Naive thymus-derived CD4-positive, alpha-beta T cell (primary cell): ENCODE measurements around the gene TAAR8. TPM values are rescaled to one million over a fixed set of nuclear protein-coding genes. Genes with fewer than 3 reads are reported as not detected.
"Not testable (repeated sequence)": the region's sequence is repeated elsewhere in the genome, so short reads cannot be mapped to it uniquely, and the experiment has no call there.

Experiments
- ATAC-seq: fragments of 150-1000 bp; cut with Tn5 transposase; 2 replicates; pipeline ENCODE4 v1.10.0; 2021; ENCODE audit warnings: mild to moderate bottlenecking, moderate library complexity
- CTCF ChIA-PET: fragments of 350-600 bp; sonication (Branson Sonifier 250); formaldehyde crosslinking; loops from one replicate; lab custom pipeline; 2021; ENCODE audit warnings: antibody characterized with exemption; lab: Charles Lee
- POLR2A ChIA-PET: fragments of 350-600 bp; sonication (Branson Sonifier 250); formaldehyde crosslinking; loops from one replicate; lab custom pipeline; 2021; ENCODE audit warnings: antibody characterized with exemption, inconsistent platforms; lab: Charles Lee
- DNase-seq, 9 donors: peaks; one replicate each; pipeline versions ENCODE4 v3.0.0 to v3.0.0-alpha.2; 2020 to 2022; ENCODE audit warnings: mixed read lengths in 1 of 9
- H3K27ac ChIP-seq: one replicate; pipeline ENCODE4 v1.7.0; 2013; ENCODE audit warnings: mild to moderate bottlenecking, low read depth, low read length, moderate library complexity
- H3K27me3 ChIP-seq, 2 donors: one replicate each; pipeline ENCODE4 v1.7.0; 2013; ENCODE audit warnings: low read length in 2 of 2, mild to moderate bottlenecking in 2 of 2, moderate library complexity in 2 of 2; ENCODE audit not compliant: control insufficient read depth in 2 of 2, insufficient read depth in 2 of 2
- H3K36me3 ChIP-seq, 3 experiments: 1 replicate in 2 of 3; 2 replicates in 1 of 3; pipeline ENCODE4 v1.7.0; 2013; ENCODE audit warnings: low read length in 3 of 3, mild to moderate bottlenecking in 3 of 3, moderate library complexity in 1 of 3; ENCODE audit not compliant: insufficient read depth in 3 of 3, control insufficient read depth in 2 of 3
- H3K4me1 ChIP-seq, 2 donors: one replicate each; pipeline ENCODE4 v1.7.0; 2013; ENCODE audit warnings: low read length in 2 of 2, mild to moderate bottlenecking in 2 of 2, moderate library complexity in 1 of 2; ENCODE audit not compliant: control insufficient read depth in 2 of 2, insufficient read depth in 2 of 2
- H3K4me3 ChIP-seq: 2 replicates; pipeline ENCODE4 v1.7.0; 2013; ENCODE audit warnings: mild to moderate bottlenecking, low read length
- H3K9me3 ChIP-seq, 3 experiments: 1 replicate in 2 of 3; 2 replicates in 1 of 3; pipeline ENCODE4 v1.7.0; 2013; ENCODE audit warnings: low read length in 3 of 3; ENCODE audit not compliant: control insufficient read depth in 2 of 3
- H3K27ac Mint-ChIP-seq, 9 donors: one replicate each; pipeline ENCODE4 v1.8.0; 2020 to 2022; ENCODE audit warnings: mixed read lengths in 9 of 9, mild to moderate bottlenecking in 8 of 9, moderate library complexity in 5 of 9, inconsistent platforms in 2 of 9
- H3K27me3 Mint-ChIP-seq, 5 donors: one replicate each; pipeline ENCODE4 v1.8.0; 2021 to 2022; ENCODE audit warnings: mixed read lengths in 5 of 5, mild to moderate bottlenecking in 1 of 5
- H3K36me3 Mint-ChIP-seq, 5 donors: one replicate each; pipeline ENCODE4 v1.8.0; 2020 to 2022; ENCODE audit warnings: mixed read lengths in 5 of 5, mild to moderate bottlenecking in 3 of 5, inconsistent platforms in 1 of 5
- H3K4me1 Mint-ChIP-seq, 7 donors: one replicate each; pipeline ENCODE4 v1.8.0; 2020 to 2022; ENCODE audit warnings: mixed read lengths in 7 of 7, mild to moderate bottlenecking in 3 of 7, inconsistent platforms in 1 of 7
- H3K4me3 Mint-ChIP-seq, 10 donors: one replicate each; pipeline ENCODE4 v1.8.0; 2020 to 2022; ENCODE audit warnings: mild to moderate bottlenecking in 10 of 10, mixed read lengths in 10 of 10, moderate library complexity in 6 of 10, inconsistent platforms in 2 of 10
- H3K9me3 Mint-ChIP-seq, 11 donors: one replicate each; pipeline ENCODE4 v1.8.0; 2020 to 2022; ENCODE audit warnings: mixed read lengths in 11 of 11, mild to moderate bottlenecking in 4 of 11, inconsistent platforms in 1 of 11, moderate library complexity in 1 of 11
- intact Hi-C, 2 donors: fragments of 100-400 bp; cut with micrococcal nuclease; formaldehyde crosslinking; loops; one replicate each; pipeline ENCODE4 v1.15.1; 2023
- polyA plus RNA-seq, 2 donors: library from polyadenylated mRNA; unstranded; fragments of 300-500 nt; fragmentation: Illumina TruSeq; gene quantifications; one replicate each; pipeline ENCODE4 v1.2.3, GENCODE V29; 2021
- total RNA-seq, 6 experiments: library from RNA in 5 of 6; stranded (reverse) in 5 of 6; gene quantifications; 1 replicate in 5 of 6; 2 replicates in 1 of 6; pipeline ENCODE4 v1.2.3 and lab custom pipeline; 2021 to 2026

TAAR8 gene
- total and polyA plus RNA-seq, 7 experiments from 2014 or later, result not detected

- H3K27ac Mint-ChIP-seq, H3K27ac ChIP-seq, H3K9me3 Mint-ChIP-seq, H3K4me1 ChIP-seq, H3K27me3 ChIP-seq, CTCF ChIA-PET, H3K4me1 Mint-ChIP-seq, H3K9me3 ChIP-seq, H3K4me3 ChIP-seq, DNase-seq, H3K36me3 Mint-ChIP-seq, ATAC-seq, H3K4me3 Mint-ChIP-seq, POLR2A ChIA-PET, H3K36me3 ChIP-seq: not testable (repeated sequence)
- intact Hi-C loops, result loop anchor here in 1 of 2 donors (5.0 kb wide), 3 partner anchors 133 to 428 kb away; no protein-coding TSS in a partner anchor
- H3K27me3 Mint-ChIP-seq, result peaks cover 11 to 42% (median 22%) of the 10 kb centered on the region in 5 donors
These were observed 17.9 kb upstream of the TAAR8 start for GRCh38 chr6:132534546-132534945.

DNA sequence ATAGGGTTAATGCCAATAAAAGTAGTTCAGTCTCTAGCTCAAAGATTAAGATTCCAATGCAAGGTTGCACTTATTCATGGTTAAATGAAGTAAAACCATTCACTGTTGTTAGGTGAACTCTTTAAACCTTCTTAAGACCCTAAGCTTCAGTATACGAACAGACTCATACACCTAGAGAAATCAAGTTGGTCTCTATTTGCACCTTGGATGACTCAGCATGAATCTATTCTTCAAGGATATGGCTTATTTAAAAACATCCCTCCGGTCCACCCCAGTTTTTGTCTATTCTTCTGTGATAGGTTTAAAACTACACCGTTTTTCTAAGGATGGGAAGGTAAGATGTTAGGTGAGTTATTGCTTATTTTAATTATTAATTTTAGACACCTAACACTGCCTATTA lies 15.3 kb upstream of the TAAR8 start:
- H3K27me3 ChIP-seq, result peaks cover 0 to 2% of the 10 kb centered on the region in 2 donors
- CTCF ChIA-PET, result no interaction called here
- H3K27ac ChIP-seq, result no peak overlapping the region
- intact Hi-C loops, result no loop called here
- Mint-ChIP-seq H3K36me3 (no peaks in the 10 kb centered on the region), H3K27ac (no peak overlapping the region), H3K9me3 (peaks cover 0 to 6% (median 0%) of the 10 kb centered on the region in 11 donors), H3K4me1 (peaks cover 0 to 2% (median 0%) of the 10 kb centered on the region in 7 donors), H3K27me3 (peaks cover 11 to 42% (median 31%) of the 10 kb centered on the region in 5 donors), H3K4me3 (no peak overlapping the region)
- H3K4me1 ChIP-seq, result no peaks in the 10 kb centered on the region
- ATAC-seq, result no peak
- no peak overlapping the region for H3K4me3 ChIP-seq
- no peaks in the 10 kb centered on the region for H3K36me3 ChIP-seq
- DNase-seq, result no peak
- no peaks in the 10 kb centered on the region for H3K9me3 ChIP-seq
- POLR2A ChIA-PET, result no interaction called here

DNA sequence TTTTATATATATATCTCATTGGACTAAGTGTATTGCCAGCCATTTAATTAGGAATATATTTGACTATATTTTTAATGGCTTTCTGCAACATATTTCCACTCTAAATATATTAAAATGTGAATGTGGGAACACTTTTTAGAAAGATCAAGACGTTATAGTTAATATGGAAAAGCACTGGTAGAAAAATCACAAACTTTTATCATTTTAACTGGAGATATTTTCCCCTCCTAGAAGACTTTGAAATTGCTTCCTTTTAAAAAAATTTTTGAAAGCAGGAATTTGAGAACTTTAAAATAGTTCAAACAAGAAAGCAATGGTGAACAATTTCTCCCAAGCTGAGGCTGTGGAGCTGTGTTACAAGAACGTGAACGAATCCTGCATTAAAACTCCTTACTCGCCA lies 14.5 kb upstream of the TAAR8 start, which contains the start of gene TAAR9:
TSS of gene TAAR9 (plus strand) at position 301 of the 400 bp plus-strand sequence. CDS start at position 314, 13 bp downstream.
- no peak within 1 kb of the TSS for H3K4me3 ChIP-seq
- peaks cover 0 to 6% (median 0%) of the 10 kb centered on the region in 11 donors for H3K9me3 Mint-ChIP-seq
- peaks cover 11 to 41% (median 34%) of the 10 kb centered on the region in 5 donors for H3K27me3 Mint-ChIP-seq
- ChIA-PET CTCF (no interaction called here), POLR2A (no interaction called here)
- H3K27ac ChIP-seq, result no peak within 1 kb of the TSS
- H3K4me3 Mint-ChIP-seq, result no peak within 1 kb of the TSS
- no peaks in the 10 kb centered on the region for H3K36me3 ChIP-seq
- DNase-seq (no peak), ATAC-seq (no peak)
- peaks cover 0 to 2% of the 10 kb centered on the region in 2 donors for H3K27me3 ChIP-seq
- intact Hi-C loops, result no loop called here
- H3K27ac Mint-ChIP-seq, result no peak within 1 kb of the TSS
- no peaks in the 10 kb centered on the region for H3K9me3 ChIP-seq
- no peaks in the 10 kb centered on the region for H3K4me1 ChIP-seq
- no peaks in the 10 kb centered on the region for H3K36me3 Mint-ChIP-seq
- peaks cover 0 to 2% (median 0%) of the 10 kb centered on the region in 7 donors for H3K4me1 Mint-ChIP-seq

- Histone ChIP-seq H3K9me3 (no peaks in the 10 kb centered on the region), H3K36me3 (no peaks in the 10 kb centered on the region), H3K4me1 (no peaks in the 10 kb centered on the region), H3K4me3 (no peak overlapping the region), H3K27me3 (no peaks in the 10 kb centered on the region), H3K27ac (no peak overlapping the region)
- intact Hi-C loops, result no loop called here
- ATAC-seq, result no peak
- Mint-ChIP-seq H3K27ac (no peak overlapping the region), H3K36me3 (no peaks in the 10 kb centered on the region), H3K27me3 (peaks cover 0 to 36% (median 26%) of the 10 kb centered on the region in 5 donors), H3K4me3 (no peak overlapping the region), H3K9me3 (no peaks in the 10 kb centered on the region), H3K4me1 (no peaks in the 10 kb centered on the region)
- ChIA-PET POLR2A (no interaction called here), CTCF (no interaction called here)
- DNase-seq, result no peak
These were observed 7.6 kb upstream of the TAAR8 start for GRCh38 chr6:132544826-132545225.

DNA sequence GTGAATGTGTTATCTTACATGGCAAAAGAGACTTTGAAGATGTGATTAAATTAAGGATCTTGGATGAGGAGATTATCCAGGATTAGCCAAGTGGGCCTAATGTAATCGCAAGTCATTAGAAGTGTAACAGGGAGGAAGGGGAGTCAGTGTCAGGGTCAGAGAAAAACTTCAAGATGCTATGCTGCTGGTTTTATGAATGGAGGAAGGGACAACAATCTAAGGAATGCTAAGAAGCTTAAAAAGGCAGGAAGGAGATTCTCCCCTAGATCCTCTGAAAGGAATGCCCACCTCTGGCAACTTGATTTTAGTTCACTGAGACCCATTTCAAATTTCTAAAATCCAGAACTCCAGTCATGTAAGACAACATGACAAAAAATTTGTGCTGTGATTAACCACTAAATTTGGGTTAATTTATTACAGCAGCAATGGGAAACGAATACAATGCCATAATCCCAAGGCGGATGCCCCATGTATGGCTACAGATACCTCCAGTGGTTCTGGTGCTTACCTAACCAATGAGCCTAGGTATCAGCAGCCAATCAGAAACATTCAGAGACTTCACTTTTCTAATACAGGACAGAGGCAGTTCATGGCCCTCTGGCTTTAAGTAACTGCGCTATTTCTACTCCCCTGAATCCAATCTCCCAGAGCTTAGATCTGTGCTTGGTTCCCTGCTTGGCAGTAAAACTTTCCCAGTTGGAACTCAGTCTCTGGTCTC lies 3.6 kb upstream of the TAAR8 start:
- intact Hi-C loops, result no loop called here
- H3K36me3 ChIP-seq, result no peaks in the 10 kb centered on the region
- ATAC-seq, result no peak
- H3K27me3 ChIP-seq, result no peaks in the 10 kb centered on the region
- CTCF ChIA-PET, result no interaction called here
- H3K4me3 ChIP-seq, result no peak overlapping the region
- Mint-ChIP-seq H3K4me3 (no peak overlapping the region), H3K27ac (no peak overlapping the region), H3K36me3 (no peaks in the 10 kb centered on the region), H3K4me1 (no peaks in the 10 kb centered on the region), H3K9me3 (no peaks in the 10 kb centered on the region), H3K27me3 (peaks cover 11 to 28% (median 22%) of the 10 kb centered on the region in 5 donors)
- DNase-seq, result no peak
- no peak overlapping the region for H3K27ac ChIP-seq
- POLR2A ChIA-PET, result no interaction called here
- H3K9me3 ChIP-seq, result no peaks in the 10 kb centered on the region
- no peaks in the 10 kb centered on the region for H3K4me1 ChIP-seq

- intact Hi-C loops, result no loop called here
- Mint-ChIP-seq H3K27ac (no peak overlapping the region), H3K4me3 (no peak overlapping the region), H3K9me3 (no peaks in the 10 kb centered on the region), H3K36me3 (no peaks in the 10 kb centered on the region), H3K27me3 (peaks cover 22 to 34% (median 27%) of the 10 kb centered on the region in 5 donors), H3K4me1 (no peaks in the 10 kb centered on the region)
- Histone ChIP-seq H3K9me3 (no peaks in the 10 kb centered on the region), H3K4me1 (no peaks in the 10 kb centered on the region), H3K4me3 (no peak overlapping the region), H3K27ac (no peak overlapping the region), H3K36me3 (no peaks in the 10 kb centered on the region), H3K27me3 (no peaks in the 10 kb centered on the region)
- DNase-seq (no peak), ATAC-seq (no peak)
- CTCF ChIA-PET, result no interaction called here
- POLR2A ChIA-PET, result no interaction called here
These were observed 1.3 kb upstream of the TAAR8 start for GRCh38 chr6:132551214-132551613.

DNA sequence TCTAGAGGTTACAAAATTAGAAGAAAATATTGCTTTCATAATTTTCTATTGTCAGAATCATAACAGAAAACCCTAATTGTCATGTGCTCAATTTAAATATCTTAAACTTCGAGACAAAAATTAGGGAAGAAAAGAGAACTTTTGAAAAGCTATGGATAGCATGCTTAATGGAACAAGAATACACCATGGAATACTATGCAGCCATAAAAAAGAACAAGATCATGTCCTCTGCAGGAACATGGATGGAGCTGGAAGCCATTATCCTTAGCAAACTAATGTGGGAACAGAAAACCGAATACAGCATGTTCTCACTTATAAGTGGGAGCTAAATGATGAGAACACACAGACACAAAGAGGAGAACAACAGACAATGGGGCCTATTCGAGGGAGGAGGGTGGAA lies 7.6 kb downstream of the TAAR8 start:
- ATAC-seq, H3K4me3 Mint-ChIP-seq, POLR2A ChIA-PET, H3K27me3 ChIP-seq, CTCF ChIA-PET, DNase-seq, H3K4me1 Mint-ChIP-seq, H3K9me3 ChIP-seq, intact Hi-C loops, H3K36me3 ChIP-seq, H3K36me3 Mint-ChIP-seq, H3K27ac Mint-ChIP-seq, H3K4me1 ChIP-seq, H3K27ac ChIP-seq, H3K9me3 Mint-ChIP-seq, H3K4me3 ChIP-seq: not testable (repeated sequence)
- peaks cover 21 to 47% (median 28%) of the 10 kb centered on the region in 5 donors for H3K27me3 Mint-ChIP-seq
